ENCODE measurements around the gene ARFGEF2.
"Not testable (repeated sequence)": the region's sequence is repeated elsewhere in the genome, so short reads cannot be mapped to it uniquely, and the experiment has no call there.

Gene ARFGEF2

GRCh38 chr20:48930878-48931277, 9.4 kb downstream of the ARFGEF2 start:
- no peak for DNase-seq

- DNase-seq = no peak
Measured at GRCh38 chr20:48931527-48932374, 10.2 kb downstream of the ARFGEF2 start.

GRCh38 chr20:48932375-48932941, 10.9 kb downstream of the ARFGEF2 start:
- DNase-seq = no peak

GRCh38 chr20:48933017-48933766, 11.7 kb downstream of the ARFGEF2 start:
- DNase-seq = peak; percentile 91

- not testable (repeated sequence) for DNase-seq
Measured at GRCh38 chr20:48934273-48934877, 12.9 kb downstream of the ARFGEF2 start.

GRCh38 chr20:48934966-48935365, 13.5 kb downstream of the ARFGEF2 start:
- not testable (repeated sequence) for DNase-seq

- not testable (repeated sequence) for DNase-seq
Measured at GRCh38 chr20:48936178-48936577, 14.7 kb downstream of the ARFGEF2 start.

GRCh38 chr20:48937674-48938073, 16.2 kb downstream of the ARFGEF2 start:
- DNase-seq = no peak

GRCh38 chr20:48938670-48939069, 17.2 kb downstream of the ARFGEF2 start:
- no peak for DNase-seq

- DNase-seq = no peak
Measured at GRCh38 chr20:48940170-48940569, 18.7 kb downstream of the ARFGEF2 start.

- no peak for DNase-seq
Measured at GRCh38 chr20:48941467-48941866, 20.0 kb downstream of the ARFGEF2 start.

- DNase-seq = no peak
Measured at GRCh38 chr20:48942730-48943129, 21.2 kb downstream of the ARFGEF2 start.

GRCh38 chr20:48944663-48945297, 23.3 kb downstream of the ARFGEF2 start:
- no peak for DNase-seq

GRCh38 chr20:48945840-48946514, 24.5 kb downstream of the ARFGEF2 start:
- peak; percentile 73 for DNase-seq

GRCh38 chr20:48948612-48949011, 27.1 kb downstream of the ARFGEF2 start:
- DNase-seq = no peak

- DNase-seq = peak; percentile 56
Measured at GRCh38 chr20:48949304-48950170, 28.0 kb downstream of the ARFGEF2 start.

GRCh38 chr20:48951041-48951440, 29.5 kb downstream of the ARFGEF2 start:
- DNase-seq = no peak

GRCh38 chr20:48951646-48952045, 30.1 kb downstream of the ARFGEF2 start:
- no peak for DNase-seq

- DNase-seq = no peak
Measured at GRCh38 chr20:48952656-48953055, 31.1 kb downstream of the ARFGEF2 start.

- no peak for DNase-seq
Measured at GRCh38 chr20:48953653-48954052, 32.1 kb downstream of the ARFGEF2 start.

- no peak for DNase-seq
Measured at GRCh38 chr20:48956052-48956451, 34.5 kb downstream of the ARFGEF2 start.
